Measurements from ENCODE around the gene ADRA2C. TPM values are rescaled to one million over a fixed set of nuclear protein-coding genes. Genes with fewer than 3 reads are reported as not detected.

ADRA2C gene
- total RNA-seq, 2 experiments from 2014 or later = 0.21 TPM; not detected in 1

- Histone ChIP-seq H3K4me1 (ENCODE audit: insufficient read depth, low read length, poor library complexity, severe bottlenecking) (no peaks in the 10 kb centered on the region), H3K36me3 (ENCODE audit: insufficient read depth, low read length) (no peaks in the 10 kb centered on the region), H3K9me3 (ENCODE audit: low read length) (no peaks in the 10 kb centered on the region), H4K20me1 (ENCODE audit: insufficient read depth, low read length) (no peaks in the 10 kb centered on the region), H3K4me2 (ENCODE audit: low read length) (no peak overlapping the region), H3K9me2 (ENCODE audit: insufficient read depth, low read length) (no peaks in the 10 kb centered on the region), H3K4me3 (ENCODE audit: low read depth, low read length, poor library complexity, severe bottlenecking) (no peak overlapping the region), H3K27ac (ENCODE audit: low read depth, low read length, poor library complexity, severe bottlenecking) (no peak overlapping the region), H3K79me2 (ENCODE audit: insufficient read depth, low read depth, low read length) (no peaks in the 10 kb centered on the region), H2AFZ (ENCODE audit: low read length) (no peak overlapping the region)
- TF ChIP-seq CTCF (conservative IDR thresholded peaks at IDR 0.05; ENCODE audit: low read length) (no peak), EZH2phosphoT487 (IDR thresholded peaks at IDR 0.05; ENCODE audit: borderline replicate concordance, low read depth, low read length) (no peak)
- BruUV-seq (replicated peaks) = no TSS peak
- ChIA-PET POLR2A (no interaction called here), CTCF (ENCODE audit: unreplicated experiment) (interaction anchor here (0.6 kb wide), 1 partner anchor 833 kb away, joined by 4 read pairs; no protein-coding TSS in a partner anchor)
- intact Hi-C loops (cut with micrococcal nuclease; ENCODE audit: unreplicated experiment) = no loop called here
- DNase-seq (ENCODE audit: low spot score) = no peak
Measured at GRCh38 chr4:3808597-3808996, 42.4 kb downstream of the ADRA2C start.

GRCh38 chr4:3809028-3809427 is 42.8 kb downstream of the ADRA2C start:
- H3K27ac ChIP-seq (ENCODE audit: low read depth, low read length, poor library complexity, severe bottlenecking) = no peak overlapping the region
- no peaks in the 10 kb centered on the region for H3K9me3 ChIP-seq (ENCODE audit: low read length)
- intact Hi-C loops (cut with micrococcal nuclease; ENCODE audit: unreplicated experiment) = no loop called here
- TF ChIP-seq EZH2phosphoT487 (IDR thresholded peaks at IDR 0.05; ENCODE audit: borderline replicate concordance, low read depth, low read length) (no peak), CTCF (conservative IDR thresholded peaks at IDR 0.05; ENCODE audit: low read length) (no peak)
- no peaks in the 10 kb centered on the region for H4K20me1 ChIP-seq (ENCODE audit: insufficient read depth, low read length)
- no TSS peak for BruUV-seq (replicated peaks)
- ChIA-PET POLR2A (no interaction called here), CTCF (ENCODE audit: unreplicated experiment) (interaction anchor here (0.6 kb wide), 1 partner anchor 833 kb away, joined by 4 read pairs; no protein-coding TSS in a partner anchor)
- no peaks in the 10 kb centered on the region for H3K9me2 ChIP-seq (ENCODE audit: insufficient read depth, low read length)
- no peak overlapping the region for H3K4me3 ChIP-seq (ENCODE audit: low read depth, low read length, poor library complexity, severe bottlenecking)
- no peaks in the 10 kb centered on the region for H3K4me1 ChIP-seq (ENCODE audit: insufficient read depth, low read length, poor library complexity, severe bottlenecking)
- no peak overlapping the region for H2AFZ ChIP-seq (ENCODE audit: low read length)
- no peaks in the 10 kb centered on the region for H3K36me3 ChIP-seq (ENCODE audit: insufficient read depth, low read length)
- no peaks in the 10 kb centered on the region for H3K79me2 ChIP-seq (ENCODE audit: insufficient read depth, low read depth, low read length)
- DNase-seq (ENCODE audit: low spot score) = no peak
- H3K4me2 ChIP-seq (ENCODE audit: low read length) = no peak overlapping the region

- H3K9me3 ChIP-seq (ENCODE audit: low read length) = no peaks in the 10 kb centered on the region
- H3K27ac ChIP-seq (ENCODE audit: low read depth, low read length, poor library complexity, severe bottlenecking) = no peak overlapping the region
- H3K36me3 ChIP-seq (ENCODE audit: insufficient read depth, low read length) = no peaks in the 10 kb centered on the region
- no peaks in the 10 kb centered on the region for H3K79me2 ChIP-seq (ENCODE audit: insufficient read depth, low read depth, low read length)
- no peak overlapping the region for H2AFZ ChIP-seq (ENCODE audit: low read length)
- ChIA-PET POLR2A (no interaction called here), CTCF (ENCODE audit: unreplicated experiment) (interaction anchor here (0.6 kb wide), 1 partner anchor 832 kb away, joined by 4 read pairs; no protein-coding TSS in a partner anchor)
- no peak overlapping the region for H3K4me3 ChIP-seq (ENCODE audit: low read depth, low read length, poor library complexity, severe bottlenecking)
- DNase-seq (ENCODE audit: low spot score) = no peak
- H4K20me1 ChIP-seq (ENCODE audit: insufficient read depth, low read length) = no peaks in the 10 kb centered on the region
- intact Hi-C loops (cut with micrococcal nuclease; ENCODE audit: unreplicated experiment) = no loop called here
- no peak overlapping the region for H3K4me2 ChIP-seq (ENCODE audit: low read length)
- TF ChIP-seq CTCF (conservative IDR thresholded peaks at IDR 0.05; ENCODE audit: low read length) = no peak
- TF ChIP-seq EZH2phosphoT487 (IDR thresholded peaks at IDR 0.05; ENCODE audit: borderline replicate concordance, low read depth, low read length) = no peak
- no TSS peak for BruUV-seq (replicated peaks)
- H3K9me2 ChIP-seq (ENCODE audit: insufficient read depth, low read length) = no peaks in the 10 kb centered on the region
- H3K4me1 ChIP-seq (ENCODE audit: insufficient read depth, low read length, poor library complexity, severe bottlenecking) = no peaks in the 10 kb centered on the region
Measured at GRCh38 chr4:3809451-3810110, 43.4 kb downstream of the ADRA2C start.

All from OCI-LY7 (cell line).